Embryonic facial prominence (tissue), 1 donor: Measurements from ENCODE around the gene AUTS2.

ENCODE experiments used
- DNase-seq: peaks from one replicate; pipeline ENCODE4 v3.0.0-alpha.2; 2016; ENCODE audit errors: extremely low spot score

Gene AUTS2

GRCh38 chr7:69818636-69819332 lies 220.5 kb downstream of the AUTS2 start:
- DNase-seq = no peak

- DNase-seq = no peak
These were observed 221.0 kb downstream of the AUTS2 start for GRCh38 chr7:69819333-69819705.

- DNase-seq = no peak
These were observed 222.4 kb downstream of the AUTS2 start for GRCh38 chr7:69820479-69821192.

GRCh38 chr7:69822386-69822785 lies 224.1 kb downstream of the AUTS2 start:
- DNase-seq = no peak

- DNase-seq = no peak
These were observed 225.0 kb downstream of the AUTS2 start for GRCh38 chr7:69823151-69823744.

GRCh38 chr7:69825113-69825972 lies 227.1 kb downstream of the AUTS2 start:
- no peak for DNase-seq

- no peak for DNase-seq
These were observed 228.0 kb downstream of the AUTS2 start for GRCh38 chr7:69826283-69826682.

- no peak for DNase-seq
These were observed 228.9 kb downstream of the AUTS2 start for GRCh38 chr7:69827140-69827539.

- DNase-seq = no peak
These were observed 229.3 kb downstream of the AUTS2 start for GRCh38 chr7:69827558-69827957.

GRCh38 chr7:69832356-69832755 lies 234.1 kb downstream of the AUTS2 start:
- no peak for DNase-seq

GRCh38 chr7:69833964-69834363 lies 235.7 kb downstream of the AUTS2 start:
- DNase-seq = no peak

- DNase-seq = no peak
These were observed 238.4 kb downstream of the AUTS2 start for GRCh38 chr7:69836702-69837101.

- DNase-seq = no peak
These were observed 239.3 kb downstream of the AUTS2 start for GRCh38 chr7:69837387-69838068.

GRCh38 chr7:69839782-69840181 lies 241.5 kb downstream of the AUTS2 start:
- no peak for DNase-seq

GRCh38 chr7:69840248-69840647 lies 242.0 kb downstream of the AUTS2 start:
- DNase-seq = no peak

- DNase-seq = no peak
These were observed 245.4 kb downstream of the AUTS2 start for GRCh38 chr7:69843653-69844052.

GRCh38 chr7:69844264-69844868 lies 246.1 kb downstream of the AUTS2 start:
- no peak for DNase-seq

- no peak for DNase-seq
These were observed 247.6 kb downstream of the AUTS2 start for GRCh38 chr7:69845721-69846495.

GRCh38 chr7:69847921-69848612 lies 249.8 kb downstream of the AUTS2 start:
- no peak for DNase-seq

GRCh38 chr7:69849268-69849667 lies 251.0 kb downstream of the AUTS2 start:
- no peak for DNase-seq
